Measurements from ENCODE around the gene RCAN2.
"Not testable (repeated sequence)": the region's sequence is repeated elsewhere in the genome, so short reads cannot be mapped to it uniquely, and the experiment has no call there.

The RCAN2 gene

DNA sequence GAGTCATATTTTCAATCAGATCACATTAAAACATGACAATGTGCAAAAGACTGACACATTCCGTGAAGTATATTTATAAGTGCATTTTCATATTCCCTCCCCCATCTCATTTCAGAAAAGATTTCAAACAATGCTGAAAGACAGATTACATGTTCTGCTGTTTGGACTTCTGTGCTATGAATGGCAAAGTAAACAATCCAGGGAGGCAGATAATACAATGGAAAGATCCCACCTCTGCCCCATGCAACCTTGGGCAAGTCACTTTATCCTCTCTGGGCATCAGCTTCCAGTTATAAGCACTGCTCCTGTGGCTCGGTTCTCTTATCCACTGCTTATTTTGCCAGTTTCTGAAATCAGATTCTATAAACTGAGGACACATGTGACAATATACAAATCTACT is 110.2 kb downstream of the RCAN2 start:
- no peak for DNase-seq

DNA sequence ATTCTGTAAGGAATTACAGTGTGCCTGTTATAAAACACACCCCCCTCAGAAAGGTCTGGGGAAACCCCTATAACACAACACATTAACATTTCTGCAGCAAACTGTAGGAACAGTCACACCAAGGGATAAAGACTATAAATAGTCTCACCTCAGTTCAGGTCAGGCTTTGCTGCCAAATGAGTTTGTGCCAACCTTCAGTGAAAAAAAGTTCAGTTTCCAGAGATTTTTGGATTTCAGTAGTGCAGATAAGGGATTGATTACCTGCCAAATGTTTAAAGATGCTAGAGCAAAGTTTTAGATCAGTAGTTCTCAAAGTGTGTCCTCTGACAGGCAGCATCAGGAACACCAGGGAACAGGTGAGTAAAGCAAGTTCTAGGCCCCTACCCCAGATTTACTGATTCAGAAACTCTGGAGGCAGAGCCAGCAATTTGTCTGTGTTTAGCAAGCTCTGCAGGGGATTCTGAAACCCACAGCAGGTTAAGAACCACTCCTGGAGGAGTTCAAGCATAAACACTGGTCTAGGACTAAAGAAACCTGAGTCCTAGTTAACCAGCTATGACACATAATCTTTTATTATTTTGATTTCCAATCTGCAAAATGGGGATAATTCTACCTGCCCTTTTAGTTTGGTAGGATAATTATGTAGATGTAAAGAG is 111.0 kb downstream of the RCAN2 start:
- DNase-seq, result no peak

DNA sequence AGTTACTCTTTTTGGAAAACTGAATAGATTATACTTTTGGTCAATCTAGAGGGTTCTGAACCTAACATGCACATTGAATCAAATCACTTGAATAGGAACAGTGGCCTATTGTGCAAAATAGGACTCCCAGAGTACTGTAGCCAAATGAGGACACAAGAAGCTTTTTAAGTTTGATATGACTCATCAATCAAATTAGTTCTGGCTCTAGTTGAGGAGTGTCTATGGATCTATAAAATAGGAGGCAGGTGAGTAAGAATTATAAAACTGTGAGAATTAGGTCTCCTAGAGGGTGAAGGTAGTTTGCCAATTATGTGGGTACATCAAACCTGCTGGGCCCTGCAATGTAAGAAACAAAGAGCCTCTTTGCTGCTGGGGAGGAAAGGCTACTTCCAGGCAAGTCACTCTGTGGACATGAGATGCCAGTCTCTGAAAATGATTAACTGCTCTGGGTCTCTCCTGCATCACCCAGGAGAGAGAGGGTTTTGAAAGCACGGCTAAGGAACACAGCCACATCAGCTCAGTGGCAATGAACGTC is 112.3 kb downstream of the RCAN2 start:
- no peak for DNase-seq

DNA sequence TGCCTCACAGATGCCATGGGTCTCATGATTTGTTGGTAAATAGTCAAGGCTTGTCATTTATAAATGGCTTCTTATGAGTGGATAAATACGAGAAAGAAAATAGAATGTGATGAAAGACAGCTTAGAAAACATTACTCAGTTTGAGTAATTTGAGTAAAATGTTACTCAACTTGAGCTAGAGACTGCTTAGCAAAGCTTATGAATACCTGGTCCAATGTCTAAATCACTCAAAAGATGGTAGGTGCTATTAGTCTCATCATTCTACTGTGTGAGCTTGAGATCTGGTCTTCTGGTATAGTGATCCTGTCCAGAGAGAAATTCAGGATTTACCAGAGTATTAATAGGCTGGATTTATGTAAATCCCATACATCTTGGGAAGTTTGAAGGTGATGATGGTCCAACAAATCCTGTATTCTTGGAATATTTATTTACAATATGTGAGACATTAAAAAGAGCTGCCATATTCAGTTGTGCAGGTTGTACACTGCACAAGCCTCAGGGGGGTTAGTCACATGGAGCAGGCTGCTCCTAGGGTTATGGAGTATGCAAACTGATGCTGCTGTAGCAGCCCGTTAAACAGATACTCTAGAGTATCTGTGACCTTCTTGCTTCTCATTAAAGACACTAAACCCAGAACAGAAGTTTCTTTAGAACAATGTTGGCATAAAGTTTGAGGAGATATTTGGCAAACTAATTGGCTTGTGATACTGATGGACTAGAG is 112.9 kb downstream of the RCAN2 start:
- DNase-seq, result no peak

DNA sequence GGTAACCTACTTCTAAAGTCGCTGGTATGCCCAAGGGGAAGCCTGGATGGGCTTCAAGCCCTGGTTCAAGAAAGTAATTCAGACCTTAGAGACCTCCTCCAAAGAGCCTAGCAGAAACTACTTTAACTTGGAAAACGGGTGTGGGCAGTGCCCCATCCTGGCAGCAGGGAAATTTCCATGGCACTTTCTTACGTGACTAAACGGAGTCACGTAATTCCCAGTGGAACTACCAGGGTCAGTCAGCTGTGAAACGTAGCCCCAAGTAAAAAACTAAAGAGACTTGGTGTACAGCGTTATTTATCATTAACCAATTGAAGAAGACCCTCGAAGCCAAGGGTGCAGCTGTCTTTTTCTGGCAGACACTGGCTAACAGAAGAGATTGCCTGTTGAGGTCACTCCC is 114.0 kb downstream of the RCAN2 start:
- DNase-seq, result no peak

DNA sequence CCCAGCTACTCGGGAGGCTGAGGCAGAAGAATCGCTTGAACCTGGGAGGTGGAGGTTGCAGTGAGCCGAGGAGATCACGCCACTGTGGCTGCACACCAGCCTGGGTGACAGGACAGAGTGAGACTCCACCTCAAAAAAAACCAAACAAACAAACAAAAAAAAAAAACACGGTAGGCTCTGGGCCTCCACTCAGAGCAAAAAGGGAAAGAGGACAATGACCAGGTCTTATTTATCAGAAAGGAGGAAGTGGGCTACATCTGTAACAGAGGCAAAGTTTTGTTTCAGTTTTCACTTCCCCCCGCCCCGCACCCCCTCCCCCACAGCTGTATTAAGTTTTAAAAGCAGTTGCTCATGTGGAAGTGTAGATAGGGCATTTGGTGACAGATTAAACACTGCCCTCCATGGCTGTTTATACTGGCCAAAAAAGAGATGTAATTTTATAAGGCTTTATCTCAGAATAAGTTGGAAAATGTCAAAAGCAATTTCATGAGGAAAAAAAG is 114.6 kb downstream of the RCAN2 start:
- no peak for DNase-seq

DNA sequence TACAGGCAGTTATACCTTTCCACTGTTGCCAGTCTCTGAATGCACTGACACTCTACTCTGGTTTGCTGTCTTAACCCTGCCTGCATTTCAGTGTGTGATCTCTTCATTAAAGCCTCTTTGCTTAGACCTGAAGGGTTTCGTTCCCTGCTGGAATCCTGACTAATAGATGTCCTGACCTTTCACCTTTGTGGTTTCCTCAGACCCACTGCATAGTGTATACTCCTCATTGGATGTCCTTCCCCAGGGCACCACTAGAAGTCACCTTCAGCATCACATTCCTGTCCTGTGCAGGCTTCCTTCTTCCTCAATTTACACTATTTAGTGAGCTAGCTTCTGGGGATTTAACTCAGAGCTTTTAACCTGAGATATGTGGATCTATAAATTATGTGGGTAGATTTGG is 120.6 kb downstream of the RCAN2 start:
- DNase-seq, result no peak

DNA sequence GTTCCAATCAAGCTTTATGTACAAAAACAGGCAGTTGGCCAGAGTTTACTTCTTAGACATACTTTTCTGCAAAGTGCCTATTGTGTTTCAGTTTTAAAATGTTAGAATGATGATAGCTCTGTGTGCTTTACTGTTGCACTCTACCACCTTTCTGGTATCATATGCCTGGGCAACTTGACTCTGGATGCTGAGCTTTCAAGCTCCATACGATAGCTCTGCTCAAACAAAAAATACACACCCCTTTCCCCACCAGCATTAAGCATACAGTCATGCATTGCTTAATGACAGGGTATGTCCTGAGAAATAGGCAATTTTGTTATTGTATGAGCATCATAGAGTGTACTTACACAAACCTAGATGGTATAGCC is 123.1 kb downstream of the RCAN2 start:
- no peak for DNase-seq

DNA sequence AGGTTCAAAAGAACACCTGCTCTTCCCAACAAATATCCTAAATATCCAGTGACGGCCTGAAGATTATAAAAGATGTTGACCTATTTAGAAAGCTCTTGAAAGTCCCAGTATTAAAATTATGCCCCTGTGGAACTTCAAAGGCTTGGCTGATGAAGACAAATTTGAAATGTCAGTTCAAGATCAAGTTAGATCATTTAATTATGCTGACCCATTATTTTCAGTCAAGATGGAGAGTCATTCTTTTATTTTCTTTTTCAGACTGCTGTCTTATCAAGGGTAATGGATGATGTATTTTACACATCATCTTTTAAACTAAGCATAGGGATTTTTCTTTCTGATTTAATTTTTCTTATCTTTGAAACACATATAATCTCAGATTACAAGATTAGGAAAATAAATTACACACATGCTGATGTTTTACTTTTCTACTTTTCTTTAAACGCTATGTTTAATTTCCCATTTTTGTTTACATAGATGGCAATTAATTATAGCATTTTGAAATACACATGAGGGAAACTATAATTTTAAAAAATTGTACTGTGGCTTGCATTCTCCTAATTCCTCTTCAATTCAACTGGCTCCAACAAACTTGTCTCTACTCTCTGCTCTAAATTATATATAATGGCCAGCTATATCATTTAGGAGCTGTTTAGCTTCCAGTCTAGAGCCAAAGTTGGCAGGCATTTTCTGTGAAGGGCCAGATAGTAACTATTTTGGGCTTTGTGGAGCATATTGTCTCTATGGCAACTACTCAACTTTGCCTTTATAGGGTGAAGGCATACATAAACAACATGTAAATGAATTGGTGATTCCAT is 123.7 kb downstream of the RCAN2 start:
- DNase-seq, result no peak

DNA sequence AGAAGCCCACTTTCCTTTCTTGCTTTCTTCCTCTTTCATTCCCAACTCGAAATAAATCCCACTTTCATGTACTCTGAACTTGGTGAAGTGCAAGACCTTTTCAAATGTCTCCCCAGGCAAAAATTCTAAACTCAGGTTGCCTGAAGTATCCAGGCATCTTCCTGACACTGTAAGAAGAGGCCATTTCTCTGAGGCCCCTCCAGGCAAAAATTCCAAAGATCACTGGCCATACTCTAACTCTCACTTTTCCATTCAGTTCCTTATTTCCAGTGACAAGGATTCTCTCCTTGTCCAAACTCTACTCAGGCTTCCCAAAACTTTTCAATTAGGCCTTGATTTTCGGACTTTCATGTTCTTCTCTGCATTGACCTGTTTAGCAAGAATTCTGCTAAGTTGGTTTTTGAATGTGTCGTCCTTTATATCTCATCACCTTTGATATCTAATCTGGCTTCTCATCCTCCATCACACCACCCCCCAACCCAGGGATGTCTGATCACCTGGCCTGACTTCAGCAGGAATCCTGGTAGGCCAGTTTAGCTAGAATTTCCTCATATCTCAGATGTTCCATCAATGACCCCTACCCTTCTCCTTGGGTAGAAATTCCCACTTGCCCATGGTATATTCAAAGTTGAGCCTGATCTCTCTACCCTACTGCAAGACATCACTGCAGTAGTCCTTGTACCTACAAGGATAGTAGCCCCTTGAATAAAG is 124.9 kb downstream of the RCAN2 start:
- DNase-seq, result no peak

DNA sequence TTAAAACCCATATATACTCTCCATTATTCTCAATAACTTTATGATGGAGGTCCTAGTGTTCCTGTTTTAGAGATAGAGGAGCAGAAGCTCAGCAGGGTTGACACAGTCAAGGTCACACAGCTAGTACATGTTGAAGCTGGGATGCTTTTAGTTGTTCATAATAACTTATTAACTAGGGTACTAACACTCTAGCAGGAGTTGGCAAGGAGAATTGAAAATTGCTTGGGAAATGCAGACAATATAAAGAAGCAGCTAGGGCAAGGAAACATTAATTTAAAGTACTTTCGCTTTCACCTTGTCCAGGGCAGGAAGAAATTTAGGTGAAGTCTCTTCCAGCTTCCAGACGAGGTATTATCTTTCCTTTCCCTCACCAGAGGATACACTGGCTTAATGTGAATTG is 133.7 kb downstream of the RCAN2 start:
- DNase-seq, result no peak

DNA sequence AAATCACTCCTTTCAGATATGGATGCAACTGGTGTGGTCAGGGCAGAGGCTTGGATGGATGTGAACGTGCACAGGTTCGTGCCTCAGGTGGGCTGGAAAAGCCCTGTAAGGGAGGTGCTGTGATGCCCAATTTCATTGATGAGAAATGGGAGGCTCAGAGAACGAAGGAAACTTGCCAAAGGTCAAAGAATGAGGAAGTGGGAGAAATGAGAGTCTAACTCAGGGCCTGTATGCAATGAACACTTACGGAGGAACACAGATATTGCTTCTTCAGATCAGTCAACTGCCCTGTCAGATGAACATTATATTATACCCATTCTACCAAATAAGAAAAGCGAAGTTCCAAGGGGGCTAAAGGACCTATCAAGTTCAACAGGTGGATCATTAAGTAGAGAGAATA is 134.7 kb downstream of the RCAN2 start:
- DNase-seq, result no peak

DNA sequence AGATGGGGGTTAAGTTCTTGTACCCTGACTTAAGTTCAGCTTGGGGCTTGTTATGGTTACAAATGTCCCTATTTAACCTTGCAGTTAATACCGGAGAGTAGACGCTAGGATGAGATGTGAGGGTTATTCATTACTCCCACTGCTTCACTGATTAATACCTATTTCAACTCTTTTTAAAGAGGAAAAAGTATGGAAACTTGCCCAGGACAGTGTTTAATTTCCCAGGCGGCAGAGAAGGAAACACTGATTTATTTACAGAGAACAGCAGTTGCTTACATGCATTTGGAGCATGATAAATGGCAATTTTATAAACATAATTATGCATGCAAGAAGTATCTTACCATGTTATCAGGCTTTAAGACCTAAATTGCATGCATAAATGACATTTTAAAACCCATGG is 137.7 kb downstream of the RCAN2 start:
- DNase-seq, result no peak

DNA sequence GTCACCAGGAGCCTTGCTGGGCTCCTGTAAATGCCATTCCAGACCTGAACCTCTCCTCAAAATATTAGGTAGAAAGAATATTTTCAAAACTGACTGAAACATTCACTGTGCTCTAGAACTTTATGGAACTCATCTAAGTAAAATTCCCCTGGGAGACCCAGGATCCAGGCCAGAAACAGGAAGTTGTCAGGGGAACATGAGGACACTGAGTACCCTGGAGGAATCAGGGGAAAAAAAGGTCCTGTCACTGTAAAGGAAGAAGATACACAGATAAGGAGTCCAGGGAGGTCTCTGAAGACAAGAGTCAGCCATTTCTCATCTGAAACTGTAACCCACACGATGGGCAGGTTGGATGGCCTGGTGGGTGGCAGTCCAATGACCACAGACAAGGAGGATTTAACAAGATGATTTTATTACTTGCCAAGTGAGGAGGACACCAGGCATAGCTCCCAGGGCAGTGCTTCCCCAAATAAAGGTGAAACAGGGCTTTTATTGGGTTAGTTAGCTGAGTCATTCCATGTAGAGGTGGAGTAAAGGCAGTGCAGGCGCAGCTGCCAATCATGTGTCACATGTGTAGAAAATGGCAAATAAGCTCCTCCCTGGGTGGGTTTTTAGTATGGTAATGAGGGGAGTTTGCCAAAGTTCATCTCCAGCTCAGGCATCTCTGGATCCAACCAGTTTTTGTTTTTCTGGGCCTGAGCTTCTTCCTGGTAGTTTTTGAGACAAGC is 138.5 kb downstream of the RCAN2 start:
- no peak for DNase-seq

DNA sequence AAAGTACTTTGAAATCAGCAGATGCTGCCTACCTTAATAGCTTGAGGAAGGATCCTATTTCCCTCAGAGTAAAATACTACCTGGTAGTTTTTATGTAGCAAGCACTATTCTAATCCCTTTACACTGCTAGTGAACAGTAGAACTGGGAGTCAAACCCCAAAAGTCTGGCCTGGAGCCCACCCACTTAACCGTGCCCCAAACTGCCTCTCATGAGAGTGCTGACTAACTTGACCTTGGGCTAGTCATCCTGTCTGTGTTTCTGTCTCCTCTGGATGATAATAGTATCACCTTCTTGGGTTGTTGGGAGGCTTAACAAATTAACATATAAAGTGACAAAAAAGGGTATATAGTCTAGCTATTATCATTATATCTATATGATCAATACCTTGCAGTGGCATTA is 140.5 kb downstream of the RCAN2 start:
- DNase-seq, result no peak

DNA sequence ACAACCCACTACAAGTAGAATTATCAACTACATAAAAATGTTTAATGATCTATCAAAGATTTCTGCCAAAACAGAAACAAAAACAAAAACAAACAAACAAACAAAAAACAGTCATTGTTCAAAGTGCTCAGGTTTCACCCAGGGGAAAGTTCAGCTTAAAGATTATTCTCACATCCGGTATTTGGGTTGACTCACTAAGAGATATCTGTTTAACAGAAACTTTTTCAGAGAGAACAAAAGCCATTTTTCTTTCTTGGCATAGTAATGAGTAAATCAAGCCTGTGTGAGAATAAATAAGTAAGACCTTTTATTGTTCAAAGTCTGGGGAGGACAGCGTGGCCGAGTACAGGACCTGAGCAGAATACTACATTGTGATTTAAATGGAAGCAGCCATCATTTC is 143.6 kb downstream of the RCAN2 start:
- no peak for DNase-seq

DNA sequence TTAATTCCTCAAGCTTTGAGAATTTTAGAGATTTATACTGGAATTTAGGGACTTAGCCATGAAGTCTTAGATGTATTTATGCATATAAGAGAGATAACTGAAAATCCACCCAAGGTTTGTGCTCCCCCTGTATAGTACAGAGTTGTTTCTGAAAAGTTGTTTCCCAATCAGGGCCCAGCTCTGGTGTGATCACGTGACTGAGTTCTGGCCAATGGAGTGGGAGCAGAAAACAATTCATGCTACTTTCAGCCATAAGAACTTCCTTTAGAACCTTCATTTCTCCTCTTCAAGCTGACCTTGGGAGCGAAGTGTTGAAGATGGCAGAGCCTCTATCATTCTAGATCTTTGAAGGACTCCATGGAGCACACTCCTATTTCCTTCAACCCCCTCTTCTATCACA is 151.0 kb downstream of the RCAN2 start:
- no peak for DNase-seq

DNA sequence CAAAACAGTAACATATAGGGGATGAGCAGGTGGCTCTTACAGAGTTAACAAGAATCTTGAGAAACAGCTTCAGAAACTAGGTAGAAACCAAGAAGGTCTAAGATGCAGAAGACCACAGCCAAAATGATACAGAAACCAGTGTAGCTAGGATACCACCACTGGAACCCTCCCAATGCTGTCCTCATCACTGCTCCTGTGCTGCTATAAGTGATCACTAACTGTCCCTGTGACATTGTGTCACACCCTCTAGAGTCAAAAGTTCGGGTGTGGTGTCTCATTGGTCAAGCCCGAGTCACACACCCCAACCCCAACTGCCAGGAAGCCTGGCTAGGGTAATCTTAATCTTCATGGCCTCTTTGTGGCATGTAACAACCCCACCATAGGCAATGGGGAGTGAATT is 153.1 kb downstream of the RCAN2 start:
- DNase-seq, result no peak

DNA sequence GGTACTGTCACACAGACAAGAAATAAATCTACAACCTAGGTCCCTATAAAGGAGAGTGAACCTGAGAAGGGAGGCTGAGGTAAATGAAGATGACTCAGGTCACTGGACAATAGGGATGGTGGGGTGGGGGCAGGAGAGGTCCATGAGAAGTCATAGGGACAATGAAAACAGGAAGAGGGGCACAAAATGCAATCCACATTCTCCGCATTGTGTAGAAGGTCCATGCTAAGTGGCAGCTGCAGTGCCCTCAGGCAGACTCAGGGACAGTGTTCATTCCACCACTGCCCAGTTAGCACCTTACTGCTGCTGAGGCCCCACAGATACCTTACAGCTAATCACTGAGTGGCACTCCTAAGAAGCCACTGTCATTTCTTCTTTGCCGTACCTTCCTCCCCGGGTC is 156.8 kb downstream of the RCAN2 start:
- no peak for DNase-seq

DNA sequence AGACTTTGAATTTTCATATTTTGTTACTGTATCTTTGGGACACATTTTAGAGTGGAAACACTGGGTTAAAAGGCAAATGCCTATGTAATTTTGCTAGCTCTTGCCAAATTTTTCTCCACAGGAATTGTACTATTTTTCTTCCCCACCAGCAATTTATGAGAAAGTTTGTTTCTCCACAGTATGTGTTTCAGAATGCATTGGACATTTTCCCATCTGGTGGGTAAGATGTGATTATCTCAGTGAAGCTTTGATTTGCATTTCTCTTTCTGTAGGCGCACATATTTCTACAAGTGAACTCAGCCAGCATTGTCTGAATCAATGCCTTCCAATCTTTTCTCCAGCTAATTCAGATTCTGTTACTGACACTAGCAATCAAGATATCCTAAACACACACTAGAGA is 157.8 kb downstream of the RCAN2 start:
- DNase-seq, result no peak

DNA sequence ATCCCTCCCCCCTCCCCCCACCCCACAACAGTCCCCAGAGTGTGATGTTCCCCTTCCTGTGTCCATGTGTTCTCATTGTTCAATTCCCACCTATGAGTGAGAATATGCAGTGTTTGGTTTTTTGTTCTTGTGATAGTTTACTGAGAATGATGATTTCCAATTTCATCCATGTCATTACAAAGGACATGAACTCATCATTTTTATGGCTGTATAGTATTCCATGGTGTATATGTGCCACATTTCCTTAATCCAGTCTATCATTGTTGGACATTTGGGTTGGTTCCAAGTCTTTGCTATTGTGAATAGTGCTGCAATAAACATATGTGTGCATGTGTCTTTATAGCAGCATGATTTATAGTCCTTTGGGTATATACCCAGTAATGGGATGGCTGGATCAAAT is 158.8 kb downstream of the RCAN2 start:
- DNase-seq, result not testable (repeated sequence)

DNA sequence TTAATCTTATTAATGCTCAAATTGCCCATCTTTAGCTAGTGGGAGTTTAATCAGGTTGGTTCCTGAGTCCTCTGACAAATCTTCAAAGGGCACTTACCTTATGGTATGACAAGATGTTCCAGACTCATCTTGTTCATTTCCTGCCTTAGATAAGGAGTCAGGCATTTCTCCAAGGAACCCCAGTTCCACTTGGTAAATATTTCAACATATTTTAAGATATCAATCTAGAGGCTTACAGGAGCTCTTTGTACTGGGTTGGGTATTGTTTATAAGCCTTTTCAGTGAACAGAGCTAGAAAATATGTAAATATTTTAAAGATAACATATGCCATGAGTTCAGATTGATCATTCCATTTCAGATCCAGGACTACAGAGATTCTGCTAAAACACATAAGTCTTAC is 159.8 kb downstream of the RCAN2 start:
- no peak for DNase-seq
